ENCODE data around the gene GTPBP6.

GTPBP6 gene

DNA sequence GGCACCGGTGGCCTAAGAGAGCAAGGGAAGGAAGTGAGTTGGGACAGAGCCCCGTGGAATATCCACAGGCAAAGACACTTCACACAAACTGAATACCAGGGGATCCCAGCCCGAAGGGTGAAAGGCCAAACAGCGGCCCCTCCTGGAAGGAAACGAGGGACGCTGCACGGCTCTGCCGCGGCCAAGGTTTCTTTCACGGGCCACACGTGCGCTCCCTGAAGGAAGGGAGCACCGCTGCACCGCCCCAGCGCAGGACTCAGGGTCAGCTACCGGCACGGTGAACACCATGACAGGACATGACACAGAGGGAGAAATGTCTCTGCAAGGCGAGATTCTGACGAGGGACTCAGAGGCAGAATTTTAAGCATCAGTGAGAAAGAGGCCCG, 31.5 kb upstream of the GTPBP6 start:
- H2AFZ ChIP-seq (ENCODE audit: low read depth, low read length, severe bottlenecking) = no peak overlapping the region
- no peak for TF ChIP-seq CTCF (IDR thresholded peaks at IDR 0.05; ENCODE audit: insufficient read depth, low read length, poor library complexity, severe bottlenecking)
- no peak for TF ChIP-seq EZH2phosphoT487 (conservative IDR thresholded peaks at IDR 0.05; ENCODE audit: low read length)
- H3K27ac ChIP-seq (ENCODE audit: low read depth, low read length) = no peak overlapping the region
- no peaks in the 10 kb centered on the region for H3K9me3 ChIP-seq (ENCODE audit: insufficient read depth, low read length)
- H3K9me2 ChIP-seq (replicated peaks; ENCODE audit: insufficient read depth, low read length) = no peaks in the 10 kb centered on the region
- no peak overlapping the region for H3K4me2 ChIP-seq (ENCODE audit: low read depth, low read length, poor library complexity, severe bottlenecking)
- no peak overlapping the region for H3K4me3 ChIP-seq (ENCODE audit: insufficient read depth, low read length, poor library complexity, severe bottlenecking)
- H3K36me3 ChIP-seq (ENCODE audit: low read length) = no peaks in the 10 kb centered on the region
- no peaks in the 10 kb centered on the region for H4K20me1 ChIP-seq (ENCODE audit: low read depth, low read length)
- no peaks in the 10 kb centered on the region for H3F3A ChIP-seq (ENCODE audit: insufficient read depth)
- H3K27me3 ChIP-seq (ENCODE audit: low read length) = no peaks in the 10 kb centered on the region
- no peaks in the 10 kb centered on the region for H3K79me2 ChIP-seq (ENCODE audit: insufficient read depth, low read length)
- H3K9ac ChIP-seq (ENCODE audit: low read length) = no peak overlapping the region

GRCh38 chrX:349702-350101, 31.1 kb upstream of the GTPBP6 start:
- no peak overlapping the region for H2AFZ ChIP-seq (ENCODE audit: low read depth, low read length, severe bottlenecking)
- TF ChIP-seq CTCF (IDR thresholded peaks at IDR 0.05; ENCODE audit: insufficient read depth, low read length, poor library complexity, severe bottlenecking) (no peak), EZH2phosphoT487 (conservative IDR thresholded peaks at IDR 0.05; ENCODE audit: low read length) (no peak)
- no peak overlapping the region for H3K4me3 ChIP-seq (ENCODE audit: insufficient read depth, low read length, poor library complexity, severe bottlenecking)
- no peak overlapping the region for H3K4me2 ChIP-seq (ENCODE audit: low read depth, low read length, poor library complexity, severe bottlenecking)
- no peak overlapping the region for H3K27ac ChIP-seq (ENCODE audit: low read depth, low read length)
- no peaks in the 10 kb centered on the region for H3K36me3 ChIP-seq (ENCODE audit: low read length)
- H3F3A ChIP-seq (ENCODE audit: insufficient read depth) = no peaks in the 10 kb centered on the region
- no peaks in the 10 kb centered on the region for H3K27me3 ChIP-seq (ENCODE audit: low read length)
- H3K79me2 ChIP-seq (ENCODE audit: insufficient read depth, low read length) = no peaks in the 10 kb centered on the region
- no peaks in the 10 kb centered on the region for H4K20me1 ChIP-seq (ENCODE audit: low read depth, low read length)
- no peaks in the 10 kb centered on the region for H3K9me2 ChIP-seq (replicated peaks; ENCODE audit: insufficient read depth, low read length)
- no peaks in the 10 kb centered on the region for H3K9me3 ChIP-seq (ENCODE audit: insufficient read depth, low read length)
- H3K9ac ChIP-seq (ENCODE audit: low read length) = no peak overlapping the region

- no peak overlapping the region for H3K27ac ChIP-seq (ENCODE audit: low read depth, low read length)
- no peak overlapping the region for H2AFZ ChIP-seq (ENCODE audit: low read depth, low read length, severe bottlenecking)
- no peaks in the 10 kb centered on the region for H3K9me2 ChIP-seq (replicated peaks; ENCODE audit: insufficient read depth, low read length)
- no peaks in the 10 kb centered on the region for H3K79me2 ChIP-seq (ENCODE audit: insufficient read depth, low read length)
- H3K4me2 ChIP-seq (ENCODE audit: low read depth, low read length, poor library complexity, severe bottlenecking) = no peak overlapping the region
- H4K20me1 ChIP-seq (ENCODE audit: low read depth, low read length) = no peaks in the 10 kb centered on the region
- TF ChIP-seq CTCF (IDR thresholded peaks at IDR 0.05; ENCODE audit: insufficient read depth, low read length, poor library complexity, severe bottlenecking) (no peak), EZH2phosphoT487 (conservative IDR thresholded peaks at IDR 0.05; ENCODE audit: low read length) (no peak)
- H3K4me3 ChIP-seq (ENCODE audit: insufficient read depth, low read length, poor library complexity, severe bottlenecking) = no peak overlapping the region
- no peaks in the 10 kb centered on the region for H3K9me3 ChIP-seq (ENCODE audit: insufficient read depth, low read length)
- no peaks in the 10 kb centered on the region for H3K27me3 ChIP-seq (ENCODE audit: low read length)
- H3K36me3 ChIP-seq (ENCODE audit: low read length) = no peaks in the 10 kb centered on the region
- H3F3A ChIP-seq (ENCODE audit: insufficient read depth) = no peaks in the 10 kb centered on the region
- no peak overlapping the region for H3K9ac ChIP-seq (ENCODE audit: low read length)
Measured at GRCh38 chrX:349196-349595, 30.6 kb upstream of the GTPBP6 start.

Measured in SU-DHL-6 (cell line).